B cell (primary cell): ENCODE data around the gene GRIK2. TPM values are rescaled to one million over a fixed set of nuclear protein-coding genes. Genes with fewer than 3 reads are reported as not detected.

Experiments
- ATAC-seq: fragments of 200-7000 bp; cut with Tn5 transposase; one replicate; pipeline ENCODE4 v1.10.0; 2021; ENCODE audit warnings: low read depth, mild to moderate bottlenecking, moderate number of reproducible peaks, moderate library complexity
- CTCF ChIA-PET: fragments of 350-600 bp; sonication (Branson Sonifier 250); formaldehyde crosslinking; loops from one replicate; lab custom pipeline; 2021; ENCODE audit warnings: antibody characterized with exemption, inconsistent platforms; lab: Charles Lee
- POLR2A ChIA-PET: fragments of 350-600 bp; sonication (Branson Sonifier 250); formaldehyde crosslinking; loops from one replicate; lab custom pipeline; 2021; ENCODE audit warnings: antibody characterized with exemption; lab: Charles Lee
- DNase-seq: peaks from one replicate; pipeline ENCODE4 v3.0.0; 2013
- H2AFZ ChIP-seq: 2 replicates; pipeline ENCODE4 v1.6.1; 2012; ENCODE audit warnings: mild to moderate bottlenecking, low read depth, low read length; ENCODE audit not compliant: insufficient read depth, poor library complexity, severe bottlenecking
- H3K27ac ChIP-seq, 2 donors: 1 replicate in 1 of 2; 2 replicates in 1 of 2; pipeline ENCODE4 v1.5.1; 2012 to 2013; ENCODE audit warnings: low read length in 2 of 2, mild to moderate bottlenecking in 2 of 2, moderate library complexity in 1 of 2
- H3K27me3 ChIP-seq, 4 experiments: fragments of 200-600 bp in 1 of 4; sonication (generic) in 1 of 4; replicated peaks in 1 of 4; 1 replicate in 2 of 4; 2 replicates in 2 of 4; pipeline versions ENCODE4 v1.6.1 to v1.7.0; 2013 to 2016; ENCODE audit warnings: low read length in 3 of 4, mild to moderate bottlenecking in 2 of 4, mixed read lengths in 1 of 4, moderate library complexity in 1 of 4; ENCODE audit not compliant: insufficient read depth in 4 of 4, control insufficient read depth in 3 of 4; ENCODE audit errors: control extremely low read depth in 1 of 4
- H3K36me3 ChIP-seq, 2 experiments: replicated peaks in 1 of 2; 1 replicate in 1 of 2; 2 replicates in 1 of 2; pipeline versions ENCODE4 v1.6.1 to v1.7.1; 2013; ENCODE audit warnings: low read length in 1 of 2; ENCODE audit not compliant: insufficient read depth in 2 of 2, control insufficient read depth in 1 of 2; ENCODE audit errors: control extremely low read depth in 1 of 2, extremely low read depth in 1 of 2
- H3K4me1 ChIP-seq, 2 donors: fragments of 200-600 bp in 1 of 2; sonication (generic) in 1 of 2; 1 replicate in 1 of 2; 2 replicates in 1 of 2; pipeline versions ENCODE4 v1.5.1 to v1.6.1; 2013 to 2017; ENCODE audit warnings: low read length in 2 of 2; ENCODE audit not compliant: control insufficient read depth in 2 of 2, insufficient read depth in 2 of 2
- H3K4me2 ChIP-seq: replicated peaks from 2 replicates; pipeline ENCODE3; 2012; ENCODE audit warnings: mild to moderate bottlenecking, low read depth, low read length; ENCODE audit not compliant: poor library complexity, severe bottlenecking
- H3K4me3 ChIP-seq, 5 experiments: fragments of 200-600 bp in 1 of 5; sonication (generic) in 1 of 5; 1 replicate in 3 of 5; 2 replicates in 2 of 5; pipeline versions ENCODE4 v1.5.1 to v1.7.0; 2011 to 2016; ENCODE audit warnings: low read length in 4 of 5, mild to moderate bottlenecking in 4 of 5, low read depth in 2 of 5, control low read depth in 1 of 5, moderate library complexity in 1 of 5; ENCODE audit not compliant: insufficient read depth in 1 of 5; ENCODE audit errors: control extremely low read depth in 1 of 5, extremely low read depth in 1 of 5
- H3K79me2 ChIP-seq: fragments of 200-600 bp; sonication (generic); one replicate; pipeline ENCODE4 v1.6.0; 2016; ENCODE audit warnings: low read length; ENCODE audit not compliant: control insufficient read depth, insufficient read depth
- H3K9ac ChIP-seq: fragments of 200-600 bp; sonication (generic); 2 replicates; pipeline ENCODE4 v1.6.1; 2017; ENCODE audit warnings: mild to moderate bottlenecking, low read length, moderate library complexity
- H3K9me3 ChIP-seq, 3 donors: one replicate each; pipeline versions ENCODE4 v1.6.1 to v1.7.1; 2013; ENCODE audit warnings: low read length in 2 of 3; ENCODE audit not compliant: control insufficient read depth in 2 of 3, insufficient read depth in 1 of 3; ENCODE audit errors: control extremely low read depth in 1 of 3
- H4K20me1 ChIP-seq: 2 replicates; pipeline ENCODE4 v1.6.0; 2012; ENCODE audit warnings: mild to moderate bottlenecking, low read length; ENCODE audit not compliant: insufficient read depth, control insufficient read depth, poor library complexity, severe bottlenecking
- H3K27ac Mint-ChIP-seq: one replicate; pipeline ENCODE4 v1.8.0; 2021; ENCODE audit warnings: mixed read lengths
- H3K27me3 Mint-ChIP-seq: one replicate; pipeline ENCODE4 v1.8.0; 2021; ENCODE audit warnings: mixed read lengths
- H3K4me1 Mint-ChIP-seq: one replicate; pipeline ENCODE4 v1.8.0; 2021; ENCODE audit warnings: mixed read lengths
- H3K4me3 Mint-ChIP-seq: one replicate; pipeline ENCODE4 v1.8.0; 2021; ENCODE audit warnings: mixed read lengths
- H3K9me3 Mint-ChIP-seq: one replicate; pipeline ENCODE4 v1.8.0; 2022; ENCODE audit warnings: mixed read lengths; ENCODE audit not compliant: insufficient read depth
- EZH2 ChIP-seq: IDR thresholded peaks from 2 replicates; pipeline ENCODE4 v1.6.1; 2012; ENCODE audit warnings: borderline replicate concordance, low read depth, mild to moderate bottlenecking, moderate library complexity, low read length; ENCODE audit not compliant: insufficient read depth, poor library complexity, severe bottlenecking
- WGBS: methylation state at CpG from one replicate; pipeline ENCODE4 v1.1.5; 2013; ENCODE audit warnings: missing lambda C conversion rate; ENCODE audit not compliant: insufficient coverage; 5-methylcytosine and 5-hydroxymethylcytosine counted together
- intact Hi-C: fragments of 100-400 bp; cut with micrococcal nuclease; formaldehyde crosslinking; loops from one replicate; pipeline ENCODE4 v1.10.0; 2022
- polyA plus RNA-seq: library from polyadenylated mRNA; depleted of rRNA; stranded (reverse); fragments of >200 nt; gene quantifications from 2 replicates; pipeline ENCODE4 v1.2.3, GENCODE V29; 2012
- total RNA-seq, 2 donors: library from RNA; stranded (reverse); fragments of 120-200 nt in 1 of 2; gene quantifications; 1 replicate in 1 of 2; 2 replicates in 1 of 2; pipeline versions ENCODE4 v1.2.3 to v1.2.4, GENCODE V29; 2013 to 2022
- TF ChIP-seq, protein P1 (sequence below): fragments of 200-600 bp; IDR thresholded peaks from one replicate; pipeline ENCODE4 v1.8.0; 2022; ENCODE audit warnings: antibody characterized with exemption, mild to moderate bottlenecking

GRIK2 gene
- total and polyA plus RNA-seq, 2 donors (not counting 1 experiment from before 2014, with no cell fraction given), result not detected

DNA sequence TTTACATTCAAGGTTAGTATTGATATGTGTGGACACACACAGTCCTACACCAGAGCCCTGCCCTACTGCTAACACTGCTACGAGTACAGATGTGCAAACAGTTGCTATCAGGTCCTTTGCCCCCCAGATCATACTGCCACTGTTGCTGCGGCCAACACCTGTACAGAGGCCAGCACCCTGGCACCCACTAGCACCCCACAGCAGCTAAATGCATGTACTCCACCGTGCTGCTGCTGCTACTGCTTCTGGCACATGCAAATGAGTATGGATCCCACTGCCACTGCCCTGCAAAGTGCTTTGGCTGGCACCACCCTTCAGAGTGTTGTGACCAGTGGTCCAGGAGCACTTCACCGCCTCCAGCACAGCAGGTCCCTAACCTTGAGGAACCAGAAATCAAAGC lies 621.9 kb downstream of the GRIK2 start:
- H2AFZ ChIP-seq, result no peak overlapping the region
- POLR2A ChIA-PET, result no interaction called here
- intact Hi-C loops, result no loop called here
- no peaks in the 10 kb centered on the region for H3K27me3 Mint-ChIP-seq
- H3K4me1 ChIP-seq, result no peaks in the 10 kb centered on the region
- TF ChIP-seq, protein P1, sequence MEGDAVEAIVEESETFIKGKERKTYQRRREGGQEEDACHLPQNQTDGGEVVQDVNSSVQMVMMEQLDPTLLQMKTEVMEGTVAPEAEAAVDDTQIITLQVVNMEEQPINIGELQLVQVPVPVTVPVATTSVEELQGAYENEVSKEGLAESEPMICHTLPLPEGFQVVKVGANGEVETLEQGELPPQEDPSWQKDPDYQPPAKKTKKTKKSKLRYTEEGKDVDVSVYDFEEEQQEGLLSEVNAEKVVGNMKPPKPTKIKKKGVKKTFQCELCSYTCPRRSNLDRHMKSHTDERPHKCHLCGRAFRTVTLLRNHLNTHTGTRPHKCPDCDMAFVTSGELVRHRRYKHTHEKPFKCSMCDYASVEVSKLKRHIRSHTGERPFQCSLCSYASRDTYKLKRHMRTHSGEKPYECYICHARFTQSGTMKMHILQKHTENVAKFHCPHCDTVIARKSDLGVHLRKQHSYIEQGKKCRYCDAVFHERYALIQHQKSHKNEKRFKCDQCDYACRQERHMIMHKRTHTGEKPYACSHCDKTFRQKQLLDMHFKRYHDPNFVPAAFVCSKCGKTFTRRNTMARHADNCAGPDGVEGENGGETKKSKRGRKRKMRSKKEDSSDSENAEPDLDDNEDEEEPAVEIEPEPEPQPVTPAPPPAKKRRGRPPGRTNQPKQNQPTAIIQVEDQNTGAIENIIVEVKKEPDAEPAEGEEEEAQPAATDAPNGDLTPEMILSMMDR, result no peak
- no peak for TF ChIP-seq EZH2
- 83% methylated on average over 4 of the region's 4 CpGs for WGBS
- DNase-seq, result no peak
- no peaks in the 10 kb centered on the region for H3K36me3 ChIP-seq
- no peak for ATAC-seq
- no peaks in the 10 kb centered on the region for H3K9me3 Mint-ChIP-seq
- no peak overlapping the region for H3K9ac ChIP-seq
- no peak overlapping the region for H3K4me2 ChIP-seq
- H3K9me3 ChIP-seq, result no peaks in the 10 kb centered on the region
- H3K4me3 Mint-ChIP-seq, result no peak overlapping the region
- CTCF ChIA-PET, result no interaction called here
- no peak overlapping the region for H3K27ac Mint-ChIP-seq
- H3K4me3 ChIP-seq, result no peak overlapping the region
- no peak overlapping the region for H3K27ac ChIP-seq
- H4K20me1 ChIP-seq, result no peaks in the 10 kb centered on the region
- H3K4me1 Mint-ChIP-seq, result no peaks in the 10 kb centered on the region
- H3K79me2 ChIP-seq, result no peaks in the 10 kb centered on the region
- no peaks in the 10 kb centered on the region for H3K27me3 ChIP-seq

DNA sequence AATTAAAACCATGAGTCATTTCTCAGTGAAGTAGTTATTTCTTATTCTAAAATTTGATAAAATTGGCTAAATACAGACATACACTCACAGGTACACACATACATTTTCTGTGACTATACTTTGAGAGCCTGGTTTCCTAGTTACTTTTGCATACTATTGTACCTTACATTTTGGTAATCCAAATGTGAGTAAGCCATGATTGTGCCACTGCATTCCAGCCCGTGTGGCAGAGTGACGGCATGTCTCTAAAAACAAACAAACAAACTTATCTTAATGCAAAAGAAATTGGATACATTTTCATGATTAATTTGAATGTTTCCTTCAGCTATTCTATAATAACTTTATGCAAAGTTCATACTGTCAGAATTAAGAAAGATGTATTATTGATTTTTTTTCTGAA lies 628.8 kb downstream of the GRIK2 start:
- Histone ChIP-seq H3K36me3 (no peaks in the 10 kb centered on the region), H3K4me3 (no peak overlapping the region), H3K9me3 (no peaks in the 10 kb centered on the region), H3K27ac (no peak overlapping the region), H3K4me1 (no peaks in the 10 kb centered on the region), H3K9ac (no peak overlapping the region), H4K20me1 (no peaks in the 10 kb centered on the region), H2AFZ (no peak overlapping the region), H3K4me2 (no peak overlapping the region), H3K27me3 (no peaks in the 10 kb centered on the region), H3K79me2 (no peaks in the 10 kb centered on the region)
- H3K9me3 Mint-ChIP-seq, result peaks cover 2% of the 10 kb centered on the region
- POLR2A ChIA-PET, result no interaction called here
- no peak for TF ChIP-seq EZH2
- TF ChIP-seq, protein P1, result no peak
- H3K4me1 Mint-ChIP-seq, result no peaks in the 10 kb centered on the region
- no peaks in the 10 kb centered on the region for H3K27me3 Mint-ChIP-seq
- no peak for ATAC-seq
- H3K4me3 Mint-ChIP-seq, result no peak overlapping the region
- CTCF ChIA-PET, result no interaction called here
- no peak for DNase-seq
- no CpG with 5 or more reads among the region's 2 CpGs for WGBS
- no peak overlapping the region for H3K27ac Mint-ChIP-seq
- intact Hi-C loops, result no loop called here
